OCI-LY3 (cell line): Measurements from ENCODE around the gene AKR1C2.

Experiments used
- H2AFZ ChIP-seq: fragments of 200-600, 300-600 bp; shearing (Covaris generic); 2 replicates; pipeline ENCODE4 v1.6.0; 2014; ENCODE audit warnings: antibody characterized with exemption, low read depth, low read length
- H3K27ac ChIP-seq: fragments of 200-600, 300-600 bp; sonication (generic); 2 replicates; pipeline ENCODE4 v1.5.1; 2014; ENCODE audit warnings: mild to moderate bottlenecking, low read length, moderate library complexity, mixed read lengths
- H3K27me3 ChIP-seq: fragments of 200-600, 300-600 bp; sonication (generic); 2 replicates; pipeline ENCODE4 v1.6.1; 2014; ENCODE audit warnings: low read depth, low read length, mixed read lengths
- H3K36me3 ChIP-seq: fragments of 200-600, 300-600 bp; sonication (generic); replicated peaks from 2 replicates; pipeline ENCODE3; 2014; ENCODE audit warnings: low read depth, low read length, mixed read lengths
- H3K4me1 ChIP-seq: fragments of 300-600, 200-600 bp; sonication (generic); 2 replicates; pipeline ENCODE4 v1.6.1; 2014; ENCODE audit warnings: low read length, mixed read lengths
- H3K4me2 ChIP-seq: fragments of 200-600, 300-600 bp; sonication (generic); 2 replicates; pipeline ENCODE4 v1.6.1; 2014; ENCODE audit warnings: low read length, mixed read lengths
- H3K4me3 ChIP-seq: fragments of 300-600, 200-600 bp; sonication (generic); 2 replicates; pipeline ENCODE4 v1.5.1; 2014; ENCODE audit warnings: antibody characterized with exemption, mild to moderate bottlenecking, low read length, moderate library complexity
- H3K79me2 ChIP-seq: fragments of 300-600, 200-600 bp; shearing (Covaris generic); 2 replicates; pipeline ENCODE4 v1.6.1; 2014; ENCODE audit warnings: mild to moderate bottlenecking, low read length, mixed read lengths
- H3K9ac ChIP-seq: fragments of 300-600, 200-600 bp; shearing (Covaris generic); 2 replicates; pipeline ENCODE4 v1.6.0; 2014; ENCODE audit warnings: mild to moderate bottlenecking, low read length, moderate library complexity
- H3K9me3 ChIP-seq: fragments of 200-600, 300-600 bp; shearing (Covaris generic); 2 replicates; pipeline ENCODE4 v1.6.1; 2014; ENCODE audit warnings: low read length, mixed read lengths; ENCODE audit not compliant: insufficient read depth
- H4K20me1 ChIP-seq: fragments of 200-600, 300-600 bp; sonication (generic); 2 replicates; pipeline ENCODE4 v1.6.1; 2016; ENCODE audit warnings: low read length, mixed read lengths; ENCODE audit not compliant: insufficient read depth
- CTCF ChIP-seq: fragments of 200-600, 300-600 bp; sonication (generic); IDR thresholded peaks from 2 replicates; pipeline ENCODE4 v1.5.1; 2014; ENCODE audit warnings: antibody characterized with exemption, low read length, low read depth
- EZH2phosphoT487 ChIP-seq: fragments of 200-600 bp; shearing (Covaris generic); IDR thresholded peaks from 2 replicates; pipeline ENCODE4 v1.6.1; 2018; ENCODE audit warnings: antibody characterized with exemption, mixed run types, low read depth

The AKR1C2 gene

GRCh38 chr10:4983615-4984216 lies 19.9 kb downstream of the AKR1C2 start:
- Histone ChIP-seq H3K4me2 (no peak overlapping the region), H3K4me1 (no peaks in the 10 kb centered on the region), H3K9ac (no peak overlapping the region), H2AFZ (no peak overlapping the region), H3K9me3 (no peaks in the 10 kb centered on the region), H3K4me3 (no peak overlapping the region), H3K36me3 (no peaks in the 10 kb centered on the region), H4K20me1 (no peaks in the 10 kb centered on the region), H3K27ac (no peak overlapping the region), H3K27me3 (no peaks in the 10 kb centered on the region), H3K79me2 (no peaks in the 10 kb centered on the region)
- TF ChIP-seq EZH2phosphoT487: no peak
- TF ChIP-seq CTCF: no peak

DNA sequence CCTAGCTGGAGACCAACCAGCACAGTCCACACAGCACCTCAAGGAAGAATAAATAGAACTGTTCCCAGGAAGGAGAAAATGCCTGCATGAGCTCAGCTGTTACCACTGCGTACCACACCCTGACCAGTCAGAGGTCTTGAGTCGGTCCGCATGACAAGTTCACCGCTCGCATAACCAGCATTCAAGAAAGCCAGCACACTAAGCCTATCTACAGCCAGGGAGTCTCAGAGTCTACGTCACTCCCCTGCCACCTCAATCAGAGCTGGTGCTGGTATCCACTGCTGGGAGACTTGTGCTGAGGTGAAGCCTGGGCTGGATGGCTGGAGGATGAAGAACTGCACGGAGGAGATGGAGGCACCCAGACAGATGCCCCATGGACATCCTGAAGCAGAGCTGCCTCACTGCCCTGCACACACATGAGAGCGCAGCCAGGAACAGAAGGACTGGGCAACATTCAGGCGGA lies 20.9 kb downstream of the AKR1C2 start:
- Histone ChIP-seq H4K20me1 (no peaks in the 10 kb centered on the region), H3K79me2 (no peaks in the 10 kb centered on the region), H3K27ac (no peak overlapping the region), H3K4me3 (no peak overlapping the region), H3K4me1 (no peaks in the 10 kb centered on the region), H3K27me3 (no peaks in the 10 kb centered on the region), H3K9ac (no peak overlapping the region), H2AFZ (no peak overlapping the region), H3K4me2 (no peak overlapping the region), H3K9me3 (no peaks in the 10 kb centered on the region), H3K36me3 (no peaks in the 10 kb centered on the region)
- no peak for TF ChIP-seq CTCF
- TF ChIP-seq EZH2phosphoT487: no peak

DNA sequence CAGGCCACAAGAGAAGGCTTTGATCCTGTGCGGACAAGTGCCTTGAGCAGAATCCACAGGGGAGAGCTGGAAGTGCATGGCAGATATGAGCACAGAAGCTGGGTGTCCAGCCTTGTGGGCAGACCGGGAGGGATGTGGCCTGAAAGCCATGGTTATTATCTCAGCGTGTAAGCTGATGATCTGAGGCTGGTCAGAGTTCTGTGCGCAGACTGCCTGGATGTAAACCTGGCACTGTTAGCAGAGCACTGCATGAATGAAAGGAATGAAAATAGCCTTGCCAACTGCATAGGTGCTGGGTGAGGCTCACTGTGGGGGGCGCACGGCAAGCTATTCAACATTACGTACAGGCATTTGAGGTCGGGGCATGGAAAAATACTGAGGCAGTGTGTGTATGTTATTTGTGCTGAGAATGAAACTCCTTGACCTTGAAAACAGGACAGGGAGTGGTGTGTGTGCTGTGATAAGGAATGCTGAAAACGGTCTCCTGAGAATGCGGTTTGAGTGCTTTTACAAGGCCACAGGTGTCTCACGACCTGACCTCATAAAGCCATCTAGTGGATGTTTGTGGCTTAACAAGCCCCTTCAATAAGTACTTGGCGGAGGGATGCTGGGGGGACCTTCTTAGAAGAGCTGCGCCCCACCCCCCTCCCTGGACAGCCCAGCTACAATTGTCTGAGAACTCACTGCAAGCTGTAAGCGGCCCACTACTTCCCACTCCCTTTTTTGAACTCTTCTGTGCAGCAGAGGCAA lies 21.8 kb downstream of the AKR1C2 start:
- no peaks in the 10 kb centered on the region for H3K9me3 ChIP-seq
- H3K4me3 ChIP-seq: no peak overlapping the region
- no peak overlapping the region for H3K27ac ChIP-seq
- no peaks in the 10 kb centered on the region for H3K27me3 ChIP-seq
- no peaks in the 10 kb centered on the region for H3K4me1 ChIP-seq
- H2AFZ ChIP-seq: no peak overlapping the region
- TF ChIP-seq EZH2phosphoT487 (no peak), CTCF (peak; percentile 55)
- no peaks in the 10 kb centered on the region for H3K79me2 ChIP-seq
- H3K36me3 ChIP-seq: no peaks in the 10 kb centered on the region
- no peak overlapping the region for H3K9ac ChIP-seq
- no peaks in the 10 kb centered on the region for H4K20me1 ChIP-seq
- H3K4me2 ChIP-seq: no peak overlapping the region

GRCh38 chr10:4980793-4981192 lies 22.9 kb downstream of the AKR1C2 start:
- Histone ChIP-seq H3K9ac (no peak overlapping the region), H2AFZ (no peak overlapping the region), H3K4me2 (no peak overlapping the region), H3K4me1 (no peaks in the 10 kb centered on the region), H3K79me2 (no peaks in the 10 kb centered on the region), H3K27ac (no peak overlapping the region), H4K20me1 (no peaks in the 10 kb centered on the region), H3K9me3 (no peaks in the 10 kb centered on the region), H3K4me3 (no peak overlapping the region), H3K27me3 (no peaks in the 10 kb centered on the region), H3K36me3 (no peaks in the 10 kb centered on the region)
- no peak for TF ChIP-seq CTCF
- TF ChIP-seq EZH2phosphoT487: no peak
